ENCODE results near the gene NHERF1. TPM values are rescaled to one million over a fixed set of nuclear protein-coding genes. Genes with fewer than 3 reads are reported as not detected.

Gene NHERF1
- total and polyA plus RNA-seq, 2 of the 4 experiments (the other 2 are of a cell fraction), result 3.8 to 11.8 TPM

GRCh38 chr17:74763565-74764387 lies 15.3 kb downstream of the NHERF1 start (continued):
- TF ChIP-seq RFX5 (IDR thresholded peaks at IDR 0.05; ENCODE audit: low read depth, low read length), result no peak

GRCh38 chr17:74764751-74765286 lies 16.4 kb downstream of the NHERF1 start:
- H3K4me2 ChIP-seq (ENCODE audit: low read depth, low read length), result no peak overlapping the region
- H3K27me3 ChIP-seq (ENCODE audit: control insufficient read depth, insufficient read depth, low read length), result no peaks in the 10 kb centered on the region
- no peak overlapping the region for H4K91ac ChIP-seq (ENCODE audit: insufficient read depth, low read depth, low read length)
- no peak overlapping the region for H2BK120ac ChIP-seq (ENCODE audit: low read depth, low read length)
- no CpG with 5 or more reads among the region's 4 CpGs for WGBS, 2 experiments (ENCODE audit: extremely low coverage in 2 of 2, insufficient read length in 1 of 2)
- H3K9me3 ChIP-seq (ENCODE audit: control insufficient read depth, insufficient read depth, low read length), result no peaks in the 10 kb centered on the region
- H3K23ac ChIP-seq (ENCODE audit: low read depth, low read length), result no peak overlapping the region
- no peaks in the 10 kb centered on the region; a peak in 1 of 4 replicates for H3K79me1 ChIP-seq (ENCODE audit: low read depth in 1 of 2, low read length in 2 of 2)
- H2AFZ ChIP-seq (replicated peaks; ENCODE audit: low read length, poor library complexity), result no peak overlapping the region
- H2BK20ac ChIP-seq (ENCODE audit: low read depth, low read length), result no peak overlapping the region
- H4K20me1 ChIP-seq (ENCODE audit: insufficient read depth, low read length), result no peaks in the 10 kb centered on the region; the same call in 1 of the 2 replicates
- H4K8ac ChIP-seq (ENCODE audit: low read depth in 2 of 2, low read length in 2 of 2), result no peak overlapping the region
- no peak overlapping the region for H3K4ac ChIP-seq (ENCODE audit: low read depth, low read length)
- ChIA-PET CTCF (no interaction called here), POLR2A (ENCODE audit: unreplicated experiment) (no interaction called here)
- no peaks in the 10 kb centered on the region; the same call in 1 of the 2 replicates for H3K36me3 ChIP-seq (ENCODE audit: control insufficient read depth, insufficient read depth, low read length)
- dilution Hi-C loops (cut with HindIII; ENCODE audit: low sequenced_read_pairs, unreplicated experiment) (no loop called here), intact Hi-C loops (cut with micrococcal nuclease) (no loop called here), in situ Hi-C loops (cut with MboI; ENCODE audit: low sequenced_read_pairs) (no loop called here)
- peaks cover 28% of the 10 kb centered on the region for H3K4me1 ChIP-seq (ENCODE audit: control insufficient read depth, insufficient read depth, low read length)
- no peak overlapping the region for H3K4me3 ChIP-seq (ENCODE audit: insufficient read depth, low read depth, low read length)
- no peak overlapping the region for H2BK15ac ChIP-seq (ENCODE audit: low read depth, low read length)
- BruUV-seq (replicated peaks), result no TSS peak
- no peak overlapping the region for H2AK5ac ChIP-seq (ENCODE audit: low read depth, low read length)
- no peak overlapping the region for H3K9ac ChIP-seq (ENCODE audit: low read depth, low read length)
- peaks cover 9% of the 10 kb centered on the region; the same call in 1 of the 2 replicates for H3K9me1 ChIP-seq (ENCODE audit: insufficient read depth, low read length)
- ATAC-seq (ENCODE audit: low read depth) (no peak), DNase-seq (no peak)
- no peak overlapping the region for H3K18ac ChIP-seq (ENCODE audit: low read depth, low read length)
- H3K56ac ChIP-seq (ENCODE audit: extremely low read depth, insufficient read depth, low read length), result no peak overlapping the region
- no peak overlapping the region for H2AK9ac ChIP-seq (replicated peaks; ENCODE audit: low read depth, low read length, poor library complexity)
- H2BK5ac ChIP-seq (ENCODE audit: low read depth, low read length, poor library complexity, severe bottlenecking), result no peak overlapping the region
- no peak overlapping the region for H4K5ac ChIP-seq (ENCODE audit: low read depth, low read length)
- no peak overlapping the region for H3K27ac ChIP-seq (ENCODE audit: insufficient read depth, low read length)
- no peak overlapping the region for H3K14ac ChIP-seq (replicated peaks; ENCODE audit: low read depth, low read length)
- TF ChIP-seq FOS (IDR thresholded peaks at IDR 0.05; ENCODE audit: low read depth, low read length) (no peak), POLR2A (IDR thresholded peaks at IDR 0.05; ENCODE audit: low read depth, low read length) (no peak), MAFK (IDR thresholded peaks at IDR 0.05; ENCODE audit: low read depth, low read length) (no peak), RCOR1 (IDR thresholded peaks at IDR 0.05; ENCODE audit: insufficient replicate concordance, low read length) (no peak), NFE2L2 (IDR thresholded peaks at IDR 0.05; ENCODE audit: low read depth, low read length) (no peak), RFX5 (IDR thresholded peaks at IDR 0.05; ENCODE audit: low read depth, low read length) (no peak), USF2 (IDR thresholded peaks at IDR 0.05; ENCODE audit: low read depth, low read length) (no peak), ELK1 (IDR thresholded peaks at IDR 0.05; ENCODE audit: borderline replicate concordance, low read depth, low read length) (no peak), CTCF (conservative IDR thresholded peaks at IDR 0.05; ENCODE audit: low read depth, low read length) (no peak), MXI1 (IDR thresholded peaks at IDR 0.05; ENCODE audit: borderline replicate concordance, low read depth, low read length) (no peak), SMC3 (IDR thresholded peaks at IDR 0.05; ENCODE audit: low read depth, low read length) (no peak), BHLHE40 (IDR thresholded peaks at IDR 0.05; ENCODE audit: low read depth, low read length) (no peak)
